Measurements from ENCODE around the gene OTUD5. TPM values are rescaled to one million over a fixed set of nuclear protein-coding genes. Genes with fewer than 3 reads are reported as not detected.

OTUD5 gene
- total RNA-seq, 1 donor from 2014 or later = 38.6 TPM

GRCh38 chrX:48905090-48905790 lies 52.2 kb downstream of the OTUD5 start:
- TF ChIP-seq CTCF (conservative IDR thresholded peaks at IDR 0.05) = no peak
- Mint-ChIP-seq H3K4me3 (peak overlapping the region; percentile 23), H3K27ac (ENCODE audit: unreplicated experiment) (no peak overlapping the region), H3K4me1 (no peaks in the 10 kb centered on the region), H3K27me3 (ENCODE audit: low read depth) (no peaks in the 10 kb centered on the region), H3K36me3 (ENCODE audit: low read depth) (peaks cover 16% of the 10 kb centered on the region), H3K9me3 (no peaks in the 10 kb centered on the region)
- DNase-seq (ENCODE audit: low read depth, low spot score) = no peak

DNA sequence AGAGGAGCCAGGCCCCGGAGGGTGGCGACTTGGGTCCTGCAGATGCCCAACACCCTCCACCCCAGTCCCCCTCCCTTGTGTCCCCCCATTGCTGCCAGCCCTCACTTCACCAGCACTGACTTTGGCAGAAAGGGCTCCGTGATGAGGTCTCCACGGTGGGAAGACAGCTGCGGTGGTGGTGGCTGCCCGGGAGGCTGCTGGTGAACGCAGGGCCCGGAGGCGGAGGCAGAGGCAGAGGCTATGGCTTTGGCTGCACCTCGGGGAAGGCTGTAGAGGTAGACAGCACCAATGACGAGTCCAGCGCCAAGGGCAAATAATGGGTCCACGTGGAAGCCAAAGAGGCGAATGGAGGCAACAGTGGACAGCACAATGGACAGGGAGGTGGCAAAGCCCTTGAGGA lies 52.8 kb downstream of the OTUD5 start:
- no peak for TF ChIP-seq CTCF (conservative IDR thresholded peaks at IDR 0.05)
- no peaks in the 10 kb centered on the region for H3K4me1 Mint-ChIP-seq
- H3K36me3 Mint-ChIP-seq (ENCODE audit: low read depth) = peaks cover 16% of the 10 kb centered on the region
- H3K27me3 Mint-ChIP-seq (ENCODE audit: low read depth) = no peaks in the 10 kb centered on the region
- H3K27ac Mint-ChIP-seq (ENCODE audit: unreplicated experiment) = no peak overlapping the region
- no peaks in the 10 kb centered on the region for H3K9me3 Mint-ChIP-seq
- no peak overlapping the region for H3K4me3 Mint-ChIP-seq
- DNase-seq (ENCODE audit: low read depth, low spot score) = no peak

DNA sequence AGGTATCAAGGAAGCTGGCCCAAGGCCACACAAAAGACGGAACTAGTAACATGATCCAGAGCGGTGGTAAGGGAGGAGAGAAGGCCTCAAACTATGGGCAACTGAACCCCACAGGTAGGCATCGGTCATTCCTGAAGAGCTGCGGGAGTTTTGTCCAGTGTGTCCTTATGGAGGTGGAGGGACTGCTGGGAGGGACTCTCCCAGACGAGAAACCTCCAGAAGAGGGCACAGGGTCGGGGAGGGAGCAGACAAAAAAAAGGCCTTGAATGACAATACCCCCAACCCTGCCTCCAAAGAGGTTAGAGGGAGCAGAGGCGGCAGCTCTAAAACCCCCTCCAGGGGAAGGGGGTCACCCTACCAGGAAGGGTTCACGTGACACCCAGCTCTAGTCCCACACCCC lies 53.2 kb downstream of the OTUD5 start:
- DNase-seq (ENCODE audit: low read depth, low spot score) = no peak
- Mint-ChIP-seq H3K4me3 (peak overlapping the region; percentile 38), H3K27me3 (ENCODE audit: low read depth) (no peaks in the 10 kb centered on the region), H3K36me3 (ENCODE audit: low read depth) (peaks cover 16% of the 10 kb centered on the region), H3K27ac (ENCODE audit: unreplicated experiment) (no peak overlapping the region), H3K9me3 (no peaks in the 10 kb centered on the region), H3K4me1 (no peaks in the 10 kb centered on the region)
- no peak for TF ChIP-seq CTCF (conservative IDR thresholded peaks at IDR 0.05)

DNA sequence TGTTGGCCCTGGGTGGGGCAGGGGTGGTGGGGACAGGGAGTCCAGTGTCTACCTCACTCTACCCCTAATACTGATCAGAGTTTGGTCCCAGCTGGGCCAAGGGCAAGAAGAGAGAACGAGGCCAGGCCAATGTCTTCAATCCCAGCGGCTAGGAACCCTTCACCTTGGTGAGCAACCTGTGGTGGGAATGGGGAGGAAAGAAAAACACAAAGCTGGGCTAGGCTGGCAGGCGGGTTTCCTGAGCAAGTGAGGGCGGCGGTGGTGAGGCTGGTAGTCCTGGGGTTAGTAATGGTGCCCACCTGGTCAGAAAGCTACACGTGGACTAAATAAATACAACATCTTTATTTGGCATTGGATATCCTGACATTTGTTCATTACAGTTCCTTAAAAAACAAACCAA lies 54.1 kb downstream of the OTUD5 start:
- peaks cover 16% of the 10 kb centered on the region for H3K36me3 Mint-ChIP-seq (ENCODE audit: low read depth)
- no peak for DNase-seq (ENCODE audit: low read depth, low spot score)
- no peaks in the 10 kb centered on the region for H3K27me3 Mint-ChIP-seq (ENCODE audit: low read depth)
- H3K4me1 Mint-ChIP-seq = peaks cover 3% of the 10 kb centered on the region
- TF ChIP-seq CTCF (conservative IDR thresholded peaks at IDR 0.05) = no peak
- H3K9me3 Mint-ChIP-seq = no peaks in the 10 kb centered on the region
- H3K27ac Mint-ChIP-seq (ENCODE audit: unreplicated experiment) = no peak overlapping the region
- H3K4me3 Mint-ChIP-seq = no peak overlapping the region

- TF ChIP-seq CTCF (conservative IDR thresholded peaks at IDR 0.05) = no peak
- no peaks in the 10 kb centered on the region for H3K9me3 Mint-ChIP-seq
- no peak for DNase-seq (ENCODE audit: low read depth, low spot score)
- peaks cover 16% of the 10 kb centered on the region for H3K36me3 Mint-ChIP-seq (ENCODE audit: low read depth)
- no peak overlapping the region for H3K27ac Mint-ChIP-seq (ENCODE audit: unreplicated experiment)
- H3K27me3 Mint-ChIP-seq (ENCODE audit: low read depth) = no peaks in the 10 kb centered on the region
- peaks cover 7% of the 10 kb centered on the region for H3K4me1 Mint-ChIP-seq
- no peak overlapping the region for H3K4me3 Mint-ChIP-seq
Measured at GRCh38 chrX:48902776-48903175, 54.6 kb downstream of the OTUD5 start.
